Fibroblast of peridontal ligament (primary cell): Measurements from ENCODE around the gene SLC66A1.

Source experiments
- DNase-seq: peaks from one replicate; pipeline ENCODE4 v3.0.0-alpha.2; 2010; ENCODE audit errors: extremely low read depth

SLC66A1 gene

DNA sequence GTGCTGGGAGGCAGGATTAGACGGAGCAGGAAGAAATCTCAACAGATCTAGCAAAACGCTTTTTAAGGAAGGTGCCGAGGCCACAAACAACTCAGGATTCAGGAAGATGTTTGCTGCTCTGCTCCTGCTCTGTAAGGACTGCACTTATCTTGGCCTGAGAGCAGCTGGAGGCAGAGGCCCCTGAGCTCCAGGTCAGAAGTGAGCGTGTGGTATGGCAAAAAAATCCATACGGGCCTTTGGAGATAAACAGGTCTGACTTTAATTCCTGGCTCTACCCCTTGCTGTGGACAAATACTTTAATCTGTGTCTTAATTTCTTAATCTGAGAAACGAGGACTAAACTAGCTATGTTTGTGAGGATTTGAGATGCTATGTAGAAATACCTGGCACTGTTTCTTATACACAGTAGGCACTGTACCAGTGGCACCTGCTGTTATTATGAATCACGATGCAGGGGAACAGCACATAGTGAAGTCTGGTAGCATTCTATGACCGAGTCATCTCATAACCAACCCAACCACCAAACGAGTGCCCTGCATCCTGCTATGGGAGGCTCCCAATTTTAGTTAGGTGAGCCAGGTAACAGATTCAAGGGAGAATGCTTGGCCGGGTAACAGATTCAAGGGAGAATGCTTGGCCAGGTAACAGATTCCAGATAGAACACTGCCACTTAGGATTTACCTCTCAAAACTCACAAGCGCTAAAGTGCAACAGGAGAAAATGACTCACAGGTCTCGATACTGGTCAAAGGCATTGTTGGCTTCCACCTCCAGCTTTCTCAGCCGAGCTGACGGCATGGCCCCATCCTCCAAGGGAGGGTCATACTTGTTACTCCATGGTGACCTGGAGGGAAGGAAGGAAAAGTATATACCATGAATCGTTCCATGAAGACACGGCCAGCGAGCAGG lies 65.9 kb downstream of the SLC66A1 start:
- no peak for DNase-seq
